Measurements from ENCODE around the gene KDM4C. TPM values are rescaled to one million over a fixed set of nuclear protein-coding genes. Genes with fewer than 3 reads are reported as not detected.
"Not testable (repeated sequence)": the region's sequence is repeated elsewhere in the genome, so short reads cannot be mapped to it uniquely, and the experiment has no call there.

Gene KDM4C
- total RNA-seq, 2 donors from 2014 or later = 26.1 to 47.8 TPM

- ATAC-seq (ENCODE audit: insufficient number of reproducible peaks, low FRiP score, low read depth) = no peak
- Histone ChIP-seq H3K36me3 (peaks cover 8% of the 10 kb centered on the region), H3K4me3 (no peak overlapping the region), H3K27ac (no peak overlapping the region), H3K4me1 (ENCODE audit: control insufficient read depth in 1 of 2, low read depth in 2 of 2) (no peaks in the 10 kb centered on the region), H3K9me3 (no peaks in the 10 kb centered on the region), H3K27me3 (replicated peaks; ENCODE audit: insufficient read depth) (no peaks in the 10 kb centered on the region)
- DNase-seq (ENCODE audit: low spot score) = no peak
- TF ChIP-seq CTCF (IDR thresholded peaks at IDR 0.05) = no peak
These were observed 418.8 kb downstream of the KDM4C start for GRCh38 chr9:7176561-7176960.

- DNase-seq (ENCODE audit: low spot score) = no peak
- H3K4me1 ChIP-seq (ENCODE audit: control insufficient read depth in 1 of 2, low read depth in 2 of 2) = no peaks in the 10 kb centered on the region
- no peak overlapping the region for H3K27ac ChIP-seq
- no peaks in the 10 kb centered on the region for H3K9me3 ChIP-seq
- H3K36me3 ChIP-seq = peaks cover 8% of the 10 kb centered on the region
- no peaks in the 10 kb centered on the region for H3K27me3 ChIP-seq (replicated peaks; ENCODE audit: insufficient read depth)
- no peak for TF ChIP-seq CTCF (IDR thresholded peaks at IDR 0.05)
- ATAC-seq (ENCODE audit: insufficient number of reproducible peaks, low FRiP score, low read depth) = no peak
- H3K4me3 ChIP-seq = no peak overlapping the region
These were observed 419.6 kb downstream of the KDM4C start for GRCh38 chr9:7177383-7177782.

GRCh38 chr9:7178729-7179128 is 421.0 kb downstream of the KDM4C start:
- no peak for TF ChIP-seq CTCF (IDR thresholded peaks at IDR 0.05)
- Histone ChIP-seq H3K36me3 (peaks cover 8% of the 10 kb centered on the region), H3K4me3 (no peak overlapping the region), H3K27ac (no peak overlapping the region), H3K27me3 (replicated peaks; ENCODE audit: insufficient read depth) (no peaks in the 10 kb centered on the region), H3K4me1 (ENCODE audit: control insufficient read depth in 1 of 2, low read depth in 2 of 2) (no peaks in the 10 kb centered on the region), H3K9me3 (no peaks in the 10 kb centered on the region)
- DNase-seq (ENCODE audit: low spot score) (no peak), ATAC-seq (ENCODE audit: insufficient number of reproducible peaks, low FRiP score, low read depth) (no peak)

GRCh38 chr9:7180247-7180646 is 422.5 kb downstream of the KDM4C start:
- no peak for DNase-seq (ENCODE audit: low spot score)

GRCh38 chr9:7183139-7183538 is 425.4 kb downstream of the KDM4C start:
- not testable (repeated sequence) for H3K4me3 ChIP-seq; H3K27ac ChIP-seq; H3K4me1 ChIP-seq (ENCODE audit: control insufficient read depth in 1 of 2, low read depth in 2 of 2); H3K27me3 ChIP-seq (replicated peaks; ENCODE audit: insufficient read depth); H3K9me3 ChIP-seq; H3K36me3 ChIP-seq; ATAC-seq (ENCODE audit: insufficient number of reproducible peaks, low FRiP score, low read depth); DNase-seq (ENCODE audit: low spot score)

More at GRCh38 chr9:7180247-7180646, 422.5 kb downstream of the KDM4C start:
- TF ChIP-seq CTCF (IDR thresholded peaks at IDR 0.05) = no peak
- no peaks in the 10 kb centered on the region for H3K27me3 ChIP-seq (replicated peaks; ENCODE audit: insufficient read depth)
- H3K4me1 ChIP-seq (ENCODE audit: control insufficient read depth in 1 of 2, low read depth in 2 of 2) = no peaks in the 10 kb centered on the region
- peaks cover 5% of the 10 kb centered on the region for H3K36me3 ChIP-seq
- no peak overlapping the region for H3K27ac ChIP-seq
- no peak overlapping the region for H3K4me3 ChIP-seq
- no peaks in the 10 kb centered on the region for H3K9me3 ChIP-seq
- ATAC-seq (ENCODE audit: insufficient number of reproducible peaks, low FRiP score, low read depth) = no peak

- H3K9me3 ChIP-seq = peaks cover 6% of the 10 kb centered on the region
- H3K4me3 ChIP-seq = no peak overlapping the region
- no peaks in the 10 kb centered on the region for H3K27me3 ChIP-seq (replicated peaks; ENCODE audit: insufficient read depth)
- no peak for TF ChIP-seq CTCF (IDR thresholded peaks at IDR 0.05)
- H3K36me3 ChIP-seq = no peaks in the 10 kb centered on the region
- H3K27ac ChIP-seq = no peak overlapping the region
- no peaks in the 10 kb centered on the region for H3K4me1 ChIP-seq (ENCODE audit: control insufficient read depth in 1 of 2, low read depth in 2 of 2)
- ATAC-seq (ENCODE audit: insufficient number of reproducible peaks, low FRiP score, low read depth) (no peak), DNase-seq (ENCODE audit: low spot score) (no peak)
These were observed 427.8 kb downstream of the KDM4C start for GRCh38 chr9:7185612-7186011.

Data from thoracic aorta (tissue), 2 donors.